Measurements from ENCODE around the gene LRRC7.

LRRC7 gene

GRCh38 chr1:69568421-69569174, 876 bp downstream of the LRRC7 start:
- no peaks in the 10 kb centered on the region for H3K36me3 ChIP-seq (ENCODE audit: insufficient read depth, low read length)
- no peaks in the 10 kb centered on the region for H3K9me3 ChIP-seq (ENCODE audit: control insufficient read depth, insufficient read depth, low read length)
- peak overlapping the region; percentile 57; the same call in 1 of the 2 replicates for H3K9ac ChIP-seq (ENCODE audit: low read depth, low read length)
- H3K4me1 ChIP-seq (ENCODE audit: insufficient read depth, low read length), result no peaks in the 10 kb centered on the region

DNA sequence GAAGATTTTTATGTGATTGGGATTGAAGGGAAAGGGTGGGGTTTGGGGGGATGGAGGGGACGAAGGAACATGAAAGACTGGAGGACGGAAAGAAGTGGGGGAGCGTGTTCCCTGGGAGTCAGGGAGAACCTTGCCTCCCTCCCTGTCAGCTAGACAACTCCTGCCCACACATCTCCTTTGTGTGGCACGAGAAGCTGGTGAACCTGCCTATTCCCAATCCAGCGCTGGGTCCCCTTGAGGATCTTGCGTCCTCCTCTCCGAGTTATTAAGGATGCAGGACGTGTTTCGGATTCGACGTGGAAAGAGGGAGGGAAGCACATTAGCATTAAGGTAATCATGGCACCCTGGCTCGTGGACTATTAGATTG, 1.4 kb downstream of the LRRC7 start:
- no peaks in the 10 kb centered on the region for H3K9me3 ChIP-seq (ENCODE audit: control insufficient read depth, insufficient read depth, low read length)
- no peaks in the 10 kb centered on the region for H3K36me3 ChIP-seq (ENCODE audit: insufficient read depth, low read length)
- no peaks in the 10 kb centered on the region for H3K4me1 ChIP-seq (ENCODE audit: insufficient read depth, low read length)
- peak overlapping the region; percentile 14; the same call in 1 of the 2 replicates for H3K9ac ChIP-seq (ENCODE audit: low read depth, low read length)

GRCh38 chr1:69569576-69570328, 2.0 kb downstream of the LRRC7 start:
- H3K9me3 ChIP-seq (ENCODE audit: control insufficient read depth, insufficient read depth, low read length), result no peaks in the 10 kb centered on the region
- no peaks in the 10 kb centered on the region for H3K4me1 ChIP-seq (ENCODE audit: insufficient read depth, low read length)
- H3K36me3 ChIP-seq (ENCODE audit: insufficient read depth, low read length), result no peaks in the 10 kb centered on the region
- peak overlapping the region; percentile 14; the same call in 1 of the 2 replicates for H3K9ac ChIP-seq (ENCODE audit: low read depth, low read length)

DNA sequence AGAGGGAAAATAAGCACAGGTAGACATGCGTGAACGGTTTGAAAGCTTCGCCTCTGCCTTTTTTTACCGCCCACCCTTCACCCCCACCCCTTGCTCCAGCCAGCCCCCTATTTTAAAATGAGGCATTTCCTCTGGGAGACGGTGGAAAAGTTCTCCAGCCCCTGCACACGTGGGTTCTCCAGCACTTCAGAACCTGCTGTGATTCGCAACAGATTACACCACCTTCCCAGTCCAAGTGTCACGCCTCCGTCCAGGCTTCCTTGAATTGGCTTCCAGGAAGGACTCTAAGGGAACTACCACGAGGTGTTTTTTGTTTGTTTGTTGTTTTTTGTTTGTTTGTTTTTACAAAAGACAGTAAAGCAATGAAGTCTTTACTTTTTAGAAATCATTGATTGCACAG, 2.6 kb downstream of the LRRC7 start:
- Histone ChIP-seq H3K4me1 (ENCODE audit: insufficient read depth, low read length) (no peaks in the 10 kb centered on the region), H3K9ac (ENCODE audit: low read depth, low read length) (peak overlapping the region; percentile 14; the same call in 1 of the 2 replicates), H3K36me3 (ENCODE audit: insufficient read depth, low read length) (no peaks in the 10 kb centered on the region), H3K9me3 (ENCODE audit: control insufficient read depth, insufficient read depth, low read length) (no peaks in the 10 kb centered on the region)

DNA sequence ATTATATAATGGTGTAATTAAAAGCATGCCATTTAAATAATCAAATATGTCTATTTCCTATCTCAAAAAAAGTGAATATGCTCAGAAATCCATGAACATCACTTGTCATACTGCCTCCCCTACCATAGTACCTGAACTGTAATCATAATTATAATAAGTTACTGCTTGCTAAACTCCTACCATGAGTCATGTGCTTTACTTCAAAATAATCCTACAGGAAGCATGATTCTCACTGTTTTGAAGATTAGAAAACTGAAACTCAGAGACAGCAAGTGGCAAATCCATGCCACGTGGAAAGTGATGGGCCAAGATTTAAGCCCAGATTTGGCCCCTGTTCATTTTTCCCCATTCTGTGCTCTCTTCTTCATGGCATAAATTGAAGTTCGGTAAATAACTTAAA, 5.2 kb downstream of the LRRC7 start:
- H3K9me3 ChIP-seq (ENCODE audit: control insufficient read depth, insufficient read depth, low read length), result no peaks in the 10 kb centered on the region
- H3K4me1 ChIP-seq (ENCODE audit: insufficient read depth, low read length), result no peaks in the 10 kb centered on the region
- no peak overlapping the region for H3K9ac ChIP-seq (ENCODE audit: low read depth, low read length)
- no peaks in the 10 kb centered on the region for H3K36me3 ChIP-seq (ENCODE audit: insufficient read depth, low read length)

DNA sequence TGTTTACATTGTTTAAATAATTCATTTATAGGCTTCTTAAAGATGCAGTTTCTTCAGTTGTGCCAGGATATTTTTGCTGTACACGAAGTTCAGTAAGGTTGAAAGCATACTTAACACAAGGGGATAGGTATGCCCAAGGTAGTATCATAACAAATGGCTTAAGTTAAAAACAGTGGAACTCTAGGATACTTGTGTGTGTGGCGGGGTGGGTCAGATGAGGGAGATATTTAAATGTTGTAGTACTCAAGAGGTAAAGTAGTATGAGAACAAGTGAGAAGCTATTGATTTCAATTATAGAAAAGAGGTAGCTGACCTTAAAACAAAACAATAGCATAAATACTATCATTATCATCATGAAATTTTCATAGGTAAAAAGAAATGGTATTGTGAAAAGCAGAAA, 6.2 kb downstream of the LRRC7 start:
- Histone ChIP-seq H3K4me1 (ENCODE audit: insufficient read depth, low read length) (no peaks in the 10 kb centered on the region), H3K9me3 (ENCODE audit: control insufficient read depth, insufficient read depth, low read length) (no peaks in the 10 kb centered on the region), H3K36me3 (ENCODE audit: insufficient read depth, low read length) (no peaks in the 10 kb centered on the region), H3K9ac (ENCODE audit: low read depth, low read length) (no peak overlapping the region)

DNA sequence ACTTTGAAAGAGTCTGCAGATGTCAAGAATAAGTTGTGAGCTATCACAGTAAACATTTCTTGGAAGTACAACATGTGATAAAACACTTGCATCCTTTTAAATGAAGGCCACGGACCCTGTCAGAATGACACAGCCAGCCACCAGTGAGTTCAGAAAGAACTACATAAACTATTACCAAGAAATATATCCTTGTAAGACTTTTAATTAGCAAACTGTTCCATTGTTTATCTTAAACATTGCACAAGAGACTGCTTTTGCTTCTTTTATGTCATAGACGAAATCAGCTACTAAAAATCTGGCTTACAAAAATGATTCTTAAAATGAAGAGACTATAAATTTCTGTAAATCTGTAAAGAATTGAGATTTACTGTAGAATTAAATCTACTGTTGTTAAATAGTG, 17.9 kb downstream of the LRRC7 start:
- Histone ChIP-seq H3K9ac (ENCODE audit: low read depth, low read length) (no peak overlapping the region), H3K36me3 (ENCODE audit: insufficient read depth, low read length) (no peaks in the 10 kb centered on the region), H3K9me3 (ENCODE audit: control insufficient read depth, insufficient read depth, low read length) (no peaks in the 10 kb centered on the region), H3K4me1 (ENCODE audit: insufficient read depth, low read length) (no peaks in the 10 kb centered on the region)

DNA sequence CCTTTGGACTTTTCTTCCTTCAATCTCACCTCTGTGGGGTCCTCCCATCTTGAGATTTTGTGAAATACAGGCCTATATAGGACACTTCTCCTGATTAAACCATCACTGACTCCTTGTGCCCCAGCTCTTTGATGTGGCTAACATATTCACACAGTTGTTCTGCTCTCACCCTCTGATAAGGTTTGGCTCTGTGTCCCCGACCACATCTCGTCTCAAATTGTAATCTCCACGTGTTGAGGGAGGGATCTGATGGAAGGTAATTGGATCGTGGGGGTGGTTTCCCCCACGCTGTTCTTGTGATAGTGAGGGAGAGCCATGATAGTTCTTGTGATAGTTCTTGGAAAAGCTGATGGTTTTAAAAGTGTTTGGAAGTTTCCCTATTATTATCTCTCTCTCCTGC, 19.7 kb downstream of the LRRC7 start:
- Histone ChIP-seq H3K36me3 (ENCODE audit: insufficient read depth, low read length) (no peaks in the 10 kb centered on the region), H3K9ac (ENCODE audit: low read depth, low read length) (no peak overlapping the region), H3K9me3 (ENCODE audit: control insufficient read depth, insufficient read depth, low read length) (no peaks in the 10 kb centered on the region), H3K4me1 (ENCODE audit: insufficient read depth, low read length) (no peaks in the 10 kb centered on the region)

DNA sequence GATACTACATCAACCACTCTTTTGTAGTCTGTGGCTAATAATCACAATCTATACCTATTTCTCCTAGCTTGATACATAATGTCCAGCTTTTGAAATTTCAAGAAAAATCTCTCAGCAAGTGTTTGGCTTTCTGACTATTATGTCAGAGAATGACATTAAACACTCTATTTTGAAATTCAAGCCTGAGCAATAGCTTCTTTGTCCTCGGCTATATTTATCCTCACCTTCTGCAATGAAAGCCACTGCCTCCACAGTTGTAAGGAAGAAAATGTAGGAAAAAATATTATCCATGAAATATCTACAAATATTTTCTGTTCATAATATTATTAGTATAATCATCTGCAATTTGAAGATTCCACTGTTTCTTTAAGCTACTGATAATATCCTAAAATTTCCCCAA, 22.1 kb downstream of the LRRC7 start:
- no peaks in the 10 kb centered on the region for H3K9me3 ChIP-seq (ENCODE audit: control insufficient read depth, insufficient read depth, low read length)
- no peak overlapping the region for H3K9ac ChIP-seq (ENCODE audit: low read depth, low read length)
- no peaks in the 10 kb centered on the region for H3K4me1 ChIP-seq (ENCODE audit: insufficient read depth, low read length)
- H3K36me3 ChIP-seq (ENCODE audit: insufficient read depth, low read length), result no peaks in the 10 kb centered on the region

- Histone ChIP-seq H3K36me3 (ENCODE audit: insufficient read depth, low read length) (no peaks in the 10 kb centered on the region), H3K4me1 (ENCODE audit: insufficient read depth, low read length) (no peaks in the 10 kb centered on the region), H3K9ac (ENCODE audit: low read depth, low read length) (no peak overlapping the region), H3K9me3 (ENCODE audit: control insufficient read depth, insufficient read depth, low read length) (no peaks in the 10 kb centered on the region)
These were observed 24.6 kb downstream of the LRRC7 start for GRCh38 chr1:69592341-69592740.

- Histone ChIP-seq H3K4me1 (ENCODE audit: insufficient read depth, low read length) (no peaks in the 10 kb centered on the region), H3K9ac (ENCODE audit: low read depth, low read length) (no peak overlapping the region), H3K36me3 (ENCODE audit: insufficient read depth, low read length) (no peaks in the 10 kb centered on the region), H3K9me3 (ENCODE audit: control insufficient read depth, insufficient read depth, low read length) (no peaks in the 10 kb centered on the region)
These were observed 27.8 kb downstream of the LRRC7 start for GRCh38 chr1:69595486-69595885.

- Histone ChIP-seq H3K9me3 (ENCODE audit: control insufficient read depth, insufficient read depth, low read length) (no peaks in the 10 kb centered on the region), H3K9ac (ENCODE audit: low read depth, low read length) (no peak overlapping the region), H3K4me1 (ENCODE audit: insufficient read depth, low read length) (no peaks in the 10 kb centered on the region), H3K36me3 (ENCODE audit: insufficient read depth, low read length) (no peaks in the 10 kb centered on the region)
These were observed 43.6 kb downstream of the LRRC7 start for GRCh38 chr1:69611316-69611715.

- no peaks in the 10 kb centered on the region for H3K36me3 ChIP-seq (ENCODE audit: insufficient read depth, low read length)
- H3K4me1 ChIP-seq (ENCODE audit: insufficient read depth, low read length), result no peaks in the 10 kb centered on the region
- no peak overlapping the region for H3K9ac ChIP-seq (ENCODE audit: low read depth, low read length)
- H3K9me3 ChIP-seq (ENCODE audit: control insufficient read depth, insufficient read depth, low read length), result no peaks in the 10 kb centered on the region
These were observed 45.7 kb downstream of the LRRC7 start for GRCh38 chr1:69613414-69613813.

DNA sequence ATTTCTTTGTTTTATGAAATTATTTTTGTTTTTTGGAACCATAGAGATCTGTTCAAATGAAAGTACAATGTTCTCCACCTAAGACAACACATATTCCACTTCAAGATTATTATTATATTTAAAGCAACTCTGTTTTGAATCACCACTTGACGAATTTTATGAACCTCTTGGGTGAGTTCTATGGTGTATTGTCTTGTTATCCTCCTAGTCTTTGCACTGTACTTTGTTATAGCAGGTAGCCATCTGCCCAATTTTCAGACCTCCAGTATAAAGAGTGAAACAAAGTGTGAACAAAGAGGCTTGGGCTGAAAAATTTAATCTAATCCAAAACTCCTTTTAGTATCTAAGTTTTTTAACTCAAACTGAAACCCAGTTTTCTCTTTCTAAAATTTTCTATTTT, 71.0 kb downstream of the LRRC7 start:
- H3K9me3 ChIP-seq (ENCODE audit: control insufficient read depth, insufficient read depth, low read length), result no peaks in the 10 kb centered on the region
- H3K9ac ChIP-seq (ENCODE audit: low read depth, low read length), result no peak overlapping the region
- H3K36me3 ChIP-seq (ENCODE audit: insufficient read depth, low read length), result no peaks in the 10 kb centered on the region
- no peaks in the 10 kb centered on the region for H3K4me1 ChIP-seq (ENCODE audit: insufficient read depth, low read length)

DNA sequence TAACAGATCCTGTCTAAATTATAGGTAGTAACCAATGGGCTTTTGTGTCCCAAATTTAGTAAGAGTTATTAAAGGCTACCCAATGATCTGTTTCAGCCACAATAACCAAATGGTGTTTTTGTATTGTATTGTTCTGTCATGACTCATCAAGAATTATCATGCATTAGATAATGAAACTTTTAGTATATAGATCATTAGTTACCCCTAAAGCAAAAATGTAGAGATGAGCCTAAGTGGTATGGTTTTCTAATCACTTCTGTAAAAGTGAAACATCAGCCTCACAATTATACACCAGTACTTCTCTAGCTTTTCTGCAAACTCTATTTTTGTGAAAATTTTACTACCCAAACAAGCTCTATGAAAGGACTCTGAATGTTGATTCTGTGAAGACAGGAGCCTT, 71.4 kb downstream of the LRRC7 start:
- Histone ChIP-seq H3K9me3 (ENCODE audit: control insufficient read depth, insufficient read depth, low read length) (no peaks in the 10 kb centered on the region), H3K36me3 (ENCODE audit: insufficient read depth, low read length) (no peaks in the 10 kb centered on the region), H3K4me1 (ENCODE audit: insufficient read depth, low read length) (no peaks in the 10 kb centered on the region), H3K9ac (ENCODE audit: low read depth, low read length) (no peak overlapping the region)
